ENCODE results near the gene RALGAPB.
"Not testable (repeated sequence)": the region's sequence is repeated elsewhere in the genome, so short reads cannot be mapped to it uniquely, and the experiment has no call there.

The RALGAPB gene

DNA sequence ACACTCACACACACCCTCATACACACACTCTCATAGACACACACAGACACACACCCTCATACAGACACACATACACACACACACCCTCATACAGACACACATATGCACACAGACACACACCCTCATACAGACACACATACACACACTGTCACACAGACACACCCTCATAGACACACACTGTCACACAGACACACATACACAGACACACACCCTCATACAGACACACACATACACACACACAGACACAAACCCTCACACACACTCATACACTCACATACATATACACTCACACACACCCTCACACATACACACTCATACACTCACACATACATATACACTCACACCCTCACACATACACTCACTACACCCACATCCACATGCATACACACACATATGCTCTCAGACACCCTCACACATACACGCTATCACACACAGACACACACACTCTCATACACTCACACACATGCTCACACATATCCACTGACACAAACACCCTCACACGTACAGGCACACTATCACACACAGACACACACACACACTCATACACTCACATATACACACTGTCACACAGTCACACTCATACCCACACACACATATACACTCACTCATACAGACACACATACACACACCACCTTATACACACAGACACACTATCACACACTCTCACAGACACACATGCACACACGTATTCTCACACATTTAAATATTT, 117.5 kb downstream of the RALGAPB start:
- DNase-seq: no peak

DNA sequence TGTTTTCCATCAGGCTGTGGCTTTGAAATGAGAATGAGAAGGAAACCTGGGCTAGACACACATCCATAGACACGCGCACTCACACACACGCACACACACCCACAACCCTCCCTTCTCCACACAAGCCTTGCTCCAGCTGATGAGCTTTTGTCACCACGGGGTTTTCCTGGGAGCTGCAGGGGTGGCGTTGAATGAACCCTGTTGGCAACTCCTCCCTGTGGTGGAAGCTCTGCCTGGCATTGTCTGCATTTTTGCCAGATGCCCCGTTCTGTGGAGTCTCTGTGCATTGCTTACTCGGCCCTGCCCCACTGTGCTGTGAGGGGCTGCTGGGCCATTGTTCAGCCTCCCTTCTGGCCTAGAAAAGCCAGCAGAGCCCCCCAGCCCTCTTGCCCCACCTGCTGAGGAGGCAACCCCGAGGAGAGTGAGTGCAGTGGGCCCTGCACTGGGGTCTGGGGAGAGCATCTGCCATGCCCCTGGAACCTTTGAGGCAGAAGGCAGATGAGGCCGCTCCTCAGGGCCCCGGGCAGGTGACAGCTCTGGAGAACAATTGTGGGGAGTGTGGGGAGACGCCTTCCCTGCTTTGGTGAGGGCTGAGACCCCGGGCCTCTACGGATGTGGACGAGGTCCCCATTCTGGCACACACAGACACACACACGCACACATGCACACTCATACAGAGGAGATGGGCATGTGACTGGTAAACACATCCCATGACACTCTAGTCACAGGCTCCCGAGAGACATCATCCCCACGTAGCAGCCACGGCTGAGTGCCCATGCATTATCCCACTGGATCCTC, 118.2 kb downstream of the RALGAPB start:
- DNase-seq: peak; percentile 9

DNA sequence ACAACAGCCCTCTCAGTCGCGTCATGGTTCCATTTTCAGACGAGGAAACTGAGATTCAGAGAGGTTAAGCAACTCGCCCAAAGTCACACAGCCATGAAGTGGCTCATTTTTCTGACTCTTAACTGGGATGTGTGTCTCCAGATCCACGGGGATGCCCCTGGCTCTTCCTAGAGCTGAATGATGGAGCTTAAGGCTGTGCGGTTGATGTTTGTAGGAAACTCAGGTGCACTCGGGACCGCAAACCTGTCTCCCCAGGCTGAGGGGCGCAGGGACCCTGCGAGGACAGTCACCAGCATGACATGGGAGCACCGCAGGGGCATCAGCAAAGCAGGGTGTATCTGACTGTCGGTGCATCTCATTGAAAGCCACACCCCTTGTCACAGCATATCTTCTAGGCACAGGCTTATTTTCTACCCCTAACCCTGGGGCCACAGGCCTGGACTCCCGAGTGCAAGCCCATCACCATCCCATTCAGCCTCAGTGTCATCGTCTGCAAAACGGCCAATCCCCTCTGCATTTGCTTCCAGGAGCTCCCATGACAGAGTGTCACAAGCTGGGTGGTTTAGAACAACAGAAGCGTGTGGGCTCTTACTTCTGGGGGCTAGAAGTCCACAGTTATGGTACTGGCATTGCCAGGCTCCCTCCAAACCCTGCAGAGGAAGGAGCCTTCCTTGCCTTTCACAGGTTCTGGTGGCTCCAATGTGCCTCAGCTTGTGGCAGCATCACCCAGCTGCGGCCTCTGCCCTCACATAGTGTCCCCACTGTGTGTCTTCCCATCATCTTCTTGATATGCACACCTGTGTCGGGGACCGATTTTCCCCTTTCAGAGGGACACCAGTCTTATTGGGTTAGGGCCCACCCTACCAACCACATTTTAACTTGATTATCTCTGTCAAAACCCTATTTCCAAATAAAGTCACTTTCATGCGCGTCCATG, 119.1 kb downstream of the RALGAPB start:
- no peak for DNase-seq

DNA sequence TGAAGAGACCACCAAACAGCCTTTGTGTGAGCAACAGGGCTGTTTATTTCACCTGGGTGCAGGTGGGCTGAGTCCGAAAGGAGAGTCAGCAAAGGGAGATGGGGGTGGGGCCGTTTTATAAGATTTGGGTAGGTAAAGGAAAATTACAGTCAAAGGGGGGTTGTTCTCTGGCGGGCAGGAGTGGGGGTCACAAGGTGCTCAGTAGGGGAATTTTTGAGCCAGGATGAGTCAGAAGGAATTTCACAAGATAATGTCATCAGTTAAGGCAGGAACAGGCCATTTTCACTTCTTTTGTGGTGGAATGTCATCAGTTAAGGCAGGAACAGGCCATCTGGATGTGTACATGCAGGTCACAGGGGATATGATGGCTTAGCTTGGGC, 119.8 kb downstream of the RALGAPB start:
- not testable (repeated sequence) for DNase-seq

DNA sequence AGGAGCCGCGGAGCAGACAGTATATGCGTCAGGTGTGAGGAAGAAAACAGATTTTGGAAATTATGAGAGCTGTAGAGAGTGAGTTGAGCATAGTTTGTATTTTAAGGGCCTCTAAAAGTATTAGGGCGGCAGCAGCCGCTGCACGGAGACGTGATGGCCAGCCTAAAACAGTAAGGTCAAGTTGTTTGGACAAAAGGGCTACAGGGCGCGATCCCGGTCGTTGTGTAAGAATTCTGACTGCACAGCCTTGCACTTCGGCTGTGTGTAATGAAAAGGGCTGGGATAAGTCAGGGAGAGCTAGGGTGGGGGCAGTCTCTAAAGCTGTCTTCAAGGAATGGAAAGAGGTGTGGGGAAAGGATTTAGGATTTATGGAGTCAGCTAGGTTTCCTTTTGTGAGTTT, 121.6 kb downstream of the RALGAPB start:
- not testable (repeated sequence) for DNase-seq

DNA sequence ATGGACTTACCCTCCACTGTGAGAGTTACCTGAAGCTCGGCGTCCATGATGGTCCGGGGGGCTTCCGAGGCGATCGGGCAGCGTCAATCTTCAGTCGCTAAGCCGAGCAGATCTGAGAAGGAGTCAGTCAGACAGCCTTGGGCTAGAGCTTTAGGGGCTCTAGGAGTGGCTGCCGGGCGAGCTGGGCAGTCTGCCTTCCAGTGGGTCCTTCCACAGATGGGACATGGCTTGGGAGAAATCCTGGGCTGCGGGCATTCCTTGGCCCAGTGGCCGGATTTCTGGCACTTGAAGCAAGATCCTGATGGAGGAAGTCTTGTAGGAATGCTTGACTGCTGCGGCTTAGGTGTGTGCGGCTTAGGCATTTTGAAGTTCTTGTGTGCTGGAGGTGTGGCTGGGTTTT, 123.2 kb downstream of the RALGAPB start:
- DNase-seq: not testable (repeated sequence)

DNA sequence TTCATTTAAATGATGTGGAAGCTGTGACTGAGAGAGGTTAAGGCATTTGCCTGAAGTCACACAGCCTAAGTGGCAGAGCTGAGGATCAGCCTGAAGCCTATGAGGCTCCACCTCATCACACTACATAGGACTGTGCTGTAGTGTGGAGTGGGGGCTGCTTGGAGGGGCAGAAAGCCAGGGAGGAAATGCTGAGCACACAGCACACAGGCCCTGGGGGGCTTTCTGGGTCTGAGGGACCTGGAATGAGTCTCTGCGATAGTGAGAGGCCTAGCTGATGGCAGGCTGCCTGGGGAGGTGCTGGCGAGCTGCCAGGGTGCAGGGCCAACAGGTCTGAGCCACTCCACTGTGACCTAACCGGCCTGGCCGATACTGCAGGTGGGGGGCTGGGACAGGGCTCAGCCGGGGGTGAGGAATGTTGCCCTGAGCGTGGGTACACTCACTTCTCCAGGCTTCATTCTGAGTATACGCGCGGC, 126.8 kb downstream of the RALGAPB start:
- DNase-seq: no peak

DNA sequence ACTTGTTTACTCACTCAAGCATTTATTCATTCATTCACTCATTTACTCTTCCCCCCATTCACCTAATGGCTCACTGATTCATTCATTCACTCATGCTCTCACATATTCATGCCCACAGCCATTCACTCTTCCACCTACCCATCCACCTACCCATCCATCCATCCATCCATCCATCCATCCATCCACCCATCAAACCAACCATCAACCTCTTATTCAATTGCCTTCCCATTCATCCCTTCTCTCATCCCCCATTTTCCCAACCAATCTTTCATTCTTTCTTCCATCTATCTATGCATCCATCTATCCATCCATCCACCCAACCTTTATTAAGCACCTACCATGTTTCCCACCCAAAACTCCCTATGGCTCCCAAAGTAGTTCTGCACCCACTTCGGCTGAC, 127.4 kb downstream of the RALGAPB start:
- DNase-seq: no peak

DNA sequence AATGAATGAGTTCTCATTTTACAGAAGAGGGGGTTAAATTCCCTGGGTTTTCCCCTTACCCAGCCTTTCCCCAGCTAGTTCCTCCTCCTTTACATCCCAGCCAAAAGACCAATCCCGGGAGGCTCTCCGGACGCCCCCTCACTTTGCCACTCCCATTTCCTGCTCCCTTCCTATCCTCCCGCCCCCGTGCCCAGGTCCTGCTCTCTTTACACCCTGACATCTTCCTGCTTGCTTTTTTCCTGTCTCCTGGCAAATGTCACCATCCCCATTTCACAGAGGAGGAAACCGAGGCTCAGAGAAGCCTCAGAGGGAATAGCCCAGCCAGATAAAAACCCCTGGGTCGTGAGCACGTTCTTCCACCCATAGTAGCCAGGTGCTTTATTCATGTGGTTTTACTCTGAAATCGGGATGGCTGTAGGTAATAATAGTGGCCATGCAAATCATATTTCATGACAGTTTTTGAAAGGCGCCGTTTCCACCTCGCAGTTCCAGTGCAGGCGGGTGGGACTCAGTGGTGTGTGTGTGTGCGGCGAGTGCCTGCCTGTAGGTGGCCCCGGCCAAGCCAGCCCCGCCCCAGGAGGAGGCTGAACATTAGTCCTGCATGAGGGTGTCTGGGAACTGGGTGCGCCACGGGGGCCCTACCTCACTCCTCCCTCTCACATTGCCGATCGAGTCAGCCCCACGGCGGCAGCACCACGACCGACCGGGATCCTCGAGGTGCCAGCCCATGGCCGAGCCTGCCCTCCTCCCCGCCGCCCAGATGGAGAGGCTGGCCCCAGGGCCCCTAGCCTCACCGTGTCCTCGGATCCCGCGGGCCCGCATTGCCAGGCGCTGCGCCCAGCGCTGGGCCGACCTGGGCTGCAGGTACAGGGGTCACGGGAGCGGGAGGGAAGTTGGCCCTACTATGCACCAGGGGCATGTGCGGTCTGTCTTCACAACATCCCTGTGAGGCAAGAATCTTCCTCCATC, 128.9 kb downstream of the RALGAPB start, which contains the start of gene ARHGAP40:
ARHGAP40 (plus strand) TSS at position 594 of the 969 bp plus-strand sequence.
- DNase-seq: no peak

DNA sequence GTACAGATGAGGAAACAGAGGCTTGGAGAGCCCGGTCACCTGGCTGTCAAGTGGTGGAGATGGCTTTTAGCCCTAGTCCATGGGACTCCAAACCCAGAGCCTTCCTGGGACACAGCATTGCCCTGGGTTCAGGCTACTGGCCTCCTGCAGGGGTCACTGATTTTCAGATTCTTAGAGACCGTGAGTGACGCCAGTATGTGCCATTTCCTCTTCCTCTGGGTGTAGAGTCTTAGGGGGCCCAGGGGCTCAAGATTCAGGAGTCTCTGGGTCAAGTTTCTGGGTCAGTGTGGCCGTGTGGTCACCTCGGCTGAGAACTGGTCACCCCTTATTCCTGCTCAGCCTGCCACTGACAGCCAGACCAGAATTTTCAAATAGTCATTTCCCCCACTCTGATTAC, 129.5 kb downstream of the RALGAPB start:
- DNase-seq: no peak

DNA sequence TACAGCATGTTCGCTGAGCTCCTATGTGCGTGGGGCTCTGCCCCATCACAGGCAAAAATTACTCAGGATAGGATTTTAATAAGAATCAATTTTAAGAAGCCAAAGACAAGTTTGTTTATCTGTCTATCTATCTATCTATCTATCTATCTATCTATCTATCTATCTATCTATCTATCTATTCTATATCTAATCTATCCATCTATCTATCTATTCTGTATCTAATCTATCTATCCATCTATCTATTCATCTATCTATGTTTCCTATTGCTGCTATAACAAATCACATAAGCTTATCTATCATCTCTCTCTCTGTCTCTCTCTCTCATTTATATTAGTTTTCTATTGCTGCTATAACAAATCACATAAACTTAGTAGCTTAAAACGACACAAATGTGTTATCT, 130.6 kb downstream of the RALGAPB start:
- DNase-seq: no peak

DNA sequence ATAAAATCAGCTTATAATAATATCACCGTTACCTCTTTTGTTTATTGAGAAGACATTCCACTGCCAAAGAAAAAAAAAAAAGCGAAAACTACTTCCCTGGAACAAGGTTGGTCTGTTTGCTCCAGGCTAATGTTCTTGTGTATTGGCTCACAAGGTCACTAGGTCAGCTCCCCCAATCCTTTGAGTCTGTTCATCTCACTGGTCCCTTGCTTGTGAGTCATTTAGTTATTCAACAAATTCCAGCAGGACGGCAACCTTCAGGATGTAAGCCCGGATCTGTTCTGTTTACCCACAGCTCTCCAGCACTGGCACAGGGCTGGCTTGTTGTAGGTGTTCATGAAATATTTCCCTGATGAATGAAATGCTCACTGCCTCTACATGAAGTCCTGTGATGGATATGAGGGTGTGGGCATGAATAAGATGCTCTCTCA, 132.2 kb downstream of the RALGAPB start:
- no peak for DNase-seq

DNA sequence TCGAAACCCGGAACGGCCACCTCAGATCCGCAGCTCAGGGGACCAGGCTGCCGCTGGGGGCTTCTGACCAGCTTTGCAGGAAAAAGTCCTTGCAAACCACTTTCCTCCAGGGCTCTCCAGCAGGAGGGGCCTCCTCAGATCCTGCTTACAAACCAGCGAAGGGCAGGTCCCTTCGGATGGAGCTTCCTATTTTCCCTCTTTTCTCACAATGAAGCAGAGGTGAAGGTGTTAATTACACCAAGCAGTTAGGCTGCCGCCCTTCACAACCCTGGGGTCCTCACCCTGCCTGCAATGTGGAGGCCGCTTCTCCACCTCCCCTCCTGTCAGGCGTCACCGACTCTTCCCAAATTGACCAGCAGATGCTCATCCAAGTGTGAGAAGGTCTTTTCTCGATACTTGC, 134.7 kb downstream of the RALGAPB start:
- DNase-seq: no peak

DNA sequence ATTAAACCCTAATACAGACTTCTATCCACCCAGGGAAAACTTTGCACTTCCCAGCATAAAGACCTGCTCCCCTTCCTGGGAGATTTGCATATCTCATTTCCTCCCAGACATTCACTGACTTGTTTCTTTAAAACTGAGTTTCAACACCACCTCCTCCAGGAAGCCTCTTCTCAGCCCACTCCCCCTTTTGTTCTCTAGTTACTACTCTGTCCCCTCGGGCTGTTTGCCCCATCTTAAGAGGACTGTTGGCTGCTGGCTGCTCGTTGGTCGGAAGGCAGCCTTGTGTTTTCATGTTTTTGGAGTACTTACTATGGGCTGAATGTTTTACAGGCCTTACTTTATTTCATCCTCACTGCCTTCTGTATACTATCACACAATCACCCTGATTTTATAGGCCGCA, 135.5 kb downstream of the RALGAPB start:
- DNase-seq: no peak

DNA sequence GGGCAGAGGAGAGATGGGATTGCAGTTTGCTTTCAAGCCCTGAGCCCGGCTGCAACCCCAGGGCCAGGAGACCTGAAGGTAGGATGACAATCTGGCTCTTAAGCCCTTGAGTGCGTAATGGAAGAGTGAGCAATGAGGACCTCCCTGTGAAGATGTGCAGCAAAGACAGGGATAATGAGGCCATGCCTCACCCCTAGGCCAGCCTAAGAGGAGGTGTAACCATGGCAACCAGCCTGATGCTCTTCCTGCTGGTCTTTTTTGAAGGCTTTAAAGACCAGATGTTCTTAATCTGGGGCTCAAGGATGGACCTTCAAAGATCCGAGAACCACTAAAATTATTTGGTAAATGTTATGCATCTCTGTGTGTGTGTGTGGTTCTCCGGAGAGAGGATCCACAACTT, 137.2 kb downstream of the RALGAPB start:
- DNase-seq: no peak

DNA sequence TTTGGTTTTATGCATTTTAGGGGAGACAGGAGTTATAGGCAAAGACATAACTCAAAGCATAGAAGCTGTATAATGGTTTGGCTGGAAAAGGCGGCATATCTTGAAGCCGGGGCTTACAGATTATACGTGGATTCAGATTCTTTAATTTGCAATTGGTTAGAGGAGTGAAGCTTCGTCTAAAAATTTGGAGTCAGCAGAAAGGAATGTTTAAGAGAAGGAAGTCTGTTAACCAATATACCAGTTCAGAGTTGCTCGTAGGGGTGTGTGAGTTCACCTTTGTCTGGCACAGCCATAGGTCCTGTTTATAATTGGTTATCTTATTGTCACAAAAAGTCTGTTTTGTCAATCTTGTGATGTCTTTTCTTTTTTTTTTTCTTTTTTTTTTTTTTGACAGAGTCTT, 137.9 kb downstream of the RALGAPB start:
- DNase-seq: no peak

DNA sequence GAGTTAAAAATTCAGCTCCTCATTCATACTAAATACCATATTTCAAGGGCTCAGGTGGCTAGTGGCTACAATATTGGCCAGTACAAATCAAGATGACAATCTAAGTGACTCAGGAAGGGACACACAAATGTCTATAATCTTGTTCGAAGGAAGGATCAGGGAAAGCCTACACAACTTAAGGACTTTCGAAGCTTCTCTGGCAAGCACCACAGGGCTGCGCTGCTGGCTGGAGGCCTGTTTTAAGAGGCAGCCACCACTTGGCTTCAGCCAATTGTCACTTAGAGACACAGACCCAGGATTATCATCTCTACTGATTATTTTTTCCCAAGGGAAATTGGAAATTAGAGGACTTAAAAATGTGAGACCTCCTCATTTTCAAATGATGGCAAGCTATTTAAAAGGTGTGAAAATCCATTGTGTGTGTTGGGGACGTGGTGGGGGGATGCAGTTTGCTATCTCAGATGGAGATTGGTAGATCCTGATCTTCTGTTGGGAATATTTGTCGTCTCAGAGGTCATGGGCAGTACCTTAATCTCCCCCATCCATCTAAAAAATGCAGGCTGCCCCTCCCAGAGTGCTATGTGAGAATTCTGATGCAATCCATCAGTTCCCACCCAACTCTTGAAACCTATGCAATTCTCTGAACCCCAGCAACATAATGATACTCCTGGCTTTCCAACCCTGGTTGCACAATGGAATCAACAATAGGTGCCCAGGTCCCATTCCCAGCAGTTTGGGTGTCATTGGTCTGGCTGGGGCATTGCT, 140.3 kb downstream of the RALGAPB start:
- no peak for DNase-seq

DNA sequence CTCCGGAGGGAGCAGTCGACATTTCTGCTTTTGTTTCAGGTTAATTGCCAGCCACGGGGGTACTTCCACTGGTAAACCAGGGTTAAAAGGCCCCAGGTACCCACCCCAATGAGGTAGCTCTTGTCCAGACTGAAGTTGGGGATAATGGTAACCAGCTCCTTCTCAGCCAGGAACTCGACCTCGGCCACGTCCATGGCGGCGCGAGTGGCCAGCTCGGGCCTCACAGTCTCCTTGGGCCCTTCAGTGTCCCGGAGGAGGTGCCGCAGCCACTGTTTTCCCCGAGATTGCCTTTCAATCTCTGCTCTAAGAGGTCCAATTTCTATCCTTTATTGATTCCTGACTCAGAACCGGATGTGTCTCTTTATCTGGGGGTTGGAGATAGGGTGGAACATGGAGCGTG, 142.6 kb downstream of the RALGAPB start:
- no peak for DNase-seq

DNA sequence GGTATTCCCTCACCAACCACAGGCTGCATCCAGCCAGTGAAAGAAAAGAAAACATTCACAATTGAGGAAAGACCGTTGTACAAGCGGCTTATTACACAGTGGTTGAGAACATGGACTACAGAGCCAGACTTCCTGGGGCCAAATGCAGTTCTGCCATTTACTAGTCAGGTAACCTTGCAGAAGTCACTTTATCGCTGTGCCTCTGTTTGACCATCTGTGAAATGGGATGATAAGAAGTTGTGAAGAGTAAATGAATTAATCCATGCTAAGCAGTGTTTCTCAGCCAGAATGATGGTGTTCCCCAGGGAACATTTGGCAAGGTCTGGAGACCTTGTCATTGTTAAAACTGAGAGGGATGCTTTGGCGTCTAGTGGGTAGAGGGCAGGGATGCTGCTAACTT, 143.8 kb downstream of the RALGAPB start:
- DNase-seq: no peak

DNA sequence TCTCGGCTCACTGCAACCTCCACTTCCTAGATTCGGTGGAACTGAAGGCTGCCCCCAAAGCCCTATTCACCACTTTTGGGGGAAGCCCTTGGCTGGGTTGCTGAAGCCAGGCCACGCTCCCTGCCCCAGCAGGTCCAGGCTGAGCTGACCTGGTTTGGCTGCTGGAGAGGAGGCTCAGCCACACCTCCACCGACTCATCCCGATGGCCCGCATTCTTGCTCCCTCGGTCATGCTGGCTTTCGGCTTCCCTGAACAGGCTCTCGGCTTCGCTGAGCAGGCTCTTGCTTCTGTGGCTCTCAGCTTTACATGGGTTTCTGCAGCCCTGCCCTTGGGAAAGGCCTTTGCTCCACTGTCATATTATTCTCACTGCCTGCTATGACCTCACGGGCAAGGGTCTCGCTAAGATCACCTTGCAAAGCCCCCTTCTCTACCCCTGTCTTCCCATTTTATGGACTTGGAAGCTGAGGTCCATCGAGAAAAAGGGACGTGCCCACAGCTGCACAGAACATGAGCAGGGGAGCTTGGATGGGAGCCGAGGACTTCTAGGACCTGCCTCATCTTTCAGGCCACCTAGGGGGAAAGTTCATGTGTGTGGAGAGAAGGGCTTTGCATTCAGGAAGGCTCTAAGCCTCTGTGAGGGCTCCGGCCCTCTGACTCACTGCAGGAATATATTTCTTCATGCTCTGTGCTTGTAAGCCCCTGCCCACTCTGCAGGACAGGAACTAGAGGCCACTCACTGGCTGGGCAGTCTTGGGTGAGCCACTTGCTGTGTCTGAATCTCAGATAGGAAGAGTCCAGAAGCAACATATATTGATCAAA, 144.6 kb downstream of the RALGAPB start:
- DNase-seq: no peak
